ENCODE results near the gene RRAGC.
"Not testable (repeated sequence)": the region's sequence is repeated elsewhere in the genome, so short reads cannot be mapped to it uniquely, and the experiment has no call there.

RRAGC gene

GRCh38 chr1:38817267-38818174 lies 42.1 kb downstream of the RRAGC start:
- DNase-seq (ENCODE audit: low read depth in 2 of 2) = no peak

GRCh38 chr1:38815903-38816627 lies 43.5 kb downstream of the RRAGC start:
- DNase-seq (ENCODE audit: low read depth in 2 of 2) = no peak

GRCh38 chr1:38814984-38815464 lies 44.5 kb downstream of the RRAGC start:
- no peak for DNase-seq (ENCODE audit: low read depth in 2 of 2)

- no peak for DNase-seq (ENCODE audit: low read depth in 2 of 2)
These were observed 45.1 kb downstream of the RRAGC start for GRCh38 chr1:38814444-38814983.

DNA sequence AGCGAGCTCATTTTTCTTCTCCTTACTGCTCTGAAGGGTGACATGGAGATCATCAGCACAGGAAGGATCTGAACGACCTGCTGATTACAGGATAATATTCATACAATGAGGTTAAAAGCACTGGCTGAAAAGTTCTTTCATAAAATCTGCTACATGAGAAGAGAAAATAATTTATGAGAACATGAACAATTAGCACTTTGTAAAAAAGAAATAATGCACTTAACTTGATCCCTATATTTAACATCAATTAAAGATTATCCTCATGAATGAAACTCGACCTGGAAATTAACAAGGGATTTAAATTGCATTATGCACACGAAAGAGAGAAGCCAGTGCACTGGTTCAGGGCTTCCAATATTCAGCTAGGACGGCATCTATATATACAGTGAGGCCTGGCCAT lies 46.6 kb downstream of the RRAGC start:
- no peak for DNase-seq (ENCODE audit: low read depth in 2 of 2)

- DNase-seq (ENCODE audit: low read depth in 2 of 2) = not testable (repeated sequence)
These were observed 48.1 kb downstream of the RRAGC start for GRCh38 chr1:38811466-38811865.

GRCh38 chr1:38806090-38806489 lies 53.5 kb downstream of the RRAGC start:
- no peak for DNase-seq (ENCODE audit: low read depth in 2 of 2)

- DNase-seq (ENCODE audit: low read depth in 2 of 2) = no peak
These were observed 54.5 kb downstream of the RRAGC start for GRCh38 chr1:38805036-38805435.

GRCh38 chr1:38804062-38804886 lies 55.3 kb downstream of the RRAGC start:
- DNase-seq (ENCODE audit: low read depth in 2 of 2) = no peak

GRCh38 chr1:38803647-38804046 lies 55.9 kb downstream of the RRAGC start:
- no peak for DNase-seq (ENCODE audit: low read depth in 2 of 2)

DNA sequence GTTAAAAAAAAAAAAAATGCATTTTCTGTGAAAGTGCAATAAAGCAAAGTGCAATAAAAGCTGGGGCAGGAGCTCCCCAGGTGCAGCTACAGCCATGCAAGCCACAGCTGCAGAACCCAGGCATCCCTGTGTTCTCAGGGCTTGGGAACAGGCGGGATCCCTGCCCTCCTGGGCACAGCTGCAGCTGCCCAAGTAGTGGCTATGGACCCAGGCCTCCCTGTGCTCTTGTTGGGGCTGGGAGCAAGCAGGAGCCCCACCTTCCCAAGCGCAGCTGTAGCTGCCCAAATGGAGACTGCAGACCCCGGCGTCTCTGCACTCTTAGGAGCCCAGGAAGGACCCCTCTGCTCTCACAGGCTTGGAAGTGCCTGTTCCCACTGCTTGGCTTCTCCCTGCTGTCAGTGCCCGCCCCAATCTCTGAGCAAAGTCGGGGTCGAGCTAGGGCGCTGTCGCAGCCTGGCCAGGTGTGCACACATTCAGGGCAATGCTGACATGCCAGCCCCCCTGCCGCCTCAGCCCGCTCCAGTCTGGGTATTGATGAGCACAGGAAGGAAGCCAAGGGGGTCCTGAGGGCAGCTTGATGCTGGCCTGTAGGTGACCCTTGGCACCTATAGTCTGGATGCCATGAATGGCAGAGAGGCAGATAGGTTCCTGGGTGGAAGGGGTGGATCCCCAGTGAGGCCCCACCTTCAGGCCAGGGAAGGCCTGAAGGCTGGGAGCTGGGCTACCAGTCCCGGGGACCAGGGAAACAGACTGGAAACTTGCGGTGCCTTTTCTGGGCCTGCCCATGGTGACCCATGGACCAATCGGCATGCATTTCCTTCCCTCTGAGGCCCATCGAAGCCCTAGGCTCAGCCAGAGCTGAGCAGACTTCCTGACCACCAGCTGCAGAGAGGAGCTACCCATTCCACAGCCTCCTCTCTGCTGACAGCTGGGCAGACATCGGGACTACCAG lies 58.6 kb downstream of the RRAGC start:
- no peak for DNase-seq (ENCODE audit: low read depth in 2 of 2)

- DNase-seq (ENCODE audit: low read depth in 2 of 2) = no peak
These were observed 66.3 kb downstream of the RRAGC start for GRCh38 chr1:38793299-38793698.

DNA sequence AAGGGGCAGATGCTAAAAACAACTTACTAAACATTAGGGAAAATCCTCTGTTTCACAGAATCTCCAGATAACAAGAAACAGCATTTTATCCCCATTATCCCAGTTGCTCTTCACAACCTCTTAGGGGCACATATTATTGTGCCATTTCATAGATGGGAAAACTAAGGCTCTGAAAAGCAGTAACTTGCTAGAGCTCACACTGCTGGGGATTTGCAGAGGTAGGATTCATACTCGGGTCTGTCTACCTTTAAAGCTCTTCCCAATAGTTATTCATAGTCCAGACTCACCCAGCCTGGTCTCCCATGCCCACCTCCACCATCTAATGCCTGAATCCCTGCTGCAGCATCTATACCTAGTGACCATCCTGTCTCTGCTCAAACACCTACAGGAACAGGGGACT lies 67.7 kb downstream of the RRAGC start:
- DNase-seq (ENCODE audit: low read depth in 2 of 2) = no peak

DNA sequence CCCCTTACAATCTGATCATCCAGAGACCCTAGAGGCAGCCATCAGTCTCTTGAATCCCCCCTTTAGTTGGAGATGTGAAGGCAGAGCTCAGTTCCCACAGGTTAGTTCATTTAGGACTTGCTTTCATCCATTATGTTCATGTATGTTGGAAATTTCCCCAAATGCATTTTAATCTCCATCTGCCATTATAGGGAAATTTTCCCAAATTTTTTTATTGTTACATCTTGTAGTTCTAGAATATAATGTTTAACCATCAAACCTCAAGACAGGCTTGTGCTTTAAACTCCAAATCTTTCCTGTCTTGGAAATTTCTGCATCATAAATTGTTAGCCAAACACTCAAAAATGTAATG lies 68.4 kb downstream of the RRAGC start:
- no peak for DNase-seq (ENCODE audit: low read depth in 2 of 2)

- DNase-seq (ENCODE audit: low read depth in 2 of 2) = no peak
These were observed 69.0 kb downstream of the RRAGC start for GRCh38 chr1:38790422-38791163.

GRCh38 chr1:38789498-38790169 lies 69.9 kb downstream of the RRAGC start:
- no peak for DNase-seq (ENCODE audit: low read depth in 2 of 2)

DNA sequence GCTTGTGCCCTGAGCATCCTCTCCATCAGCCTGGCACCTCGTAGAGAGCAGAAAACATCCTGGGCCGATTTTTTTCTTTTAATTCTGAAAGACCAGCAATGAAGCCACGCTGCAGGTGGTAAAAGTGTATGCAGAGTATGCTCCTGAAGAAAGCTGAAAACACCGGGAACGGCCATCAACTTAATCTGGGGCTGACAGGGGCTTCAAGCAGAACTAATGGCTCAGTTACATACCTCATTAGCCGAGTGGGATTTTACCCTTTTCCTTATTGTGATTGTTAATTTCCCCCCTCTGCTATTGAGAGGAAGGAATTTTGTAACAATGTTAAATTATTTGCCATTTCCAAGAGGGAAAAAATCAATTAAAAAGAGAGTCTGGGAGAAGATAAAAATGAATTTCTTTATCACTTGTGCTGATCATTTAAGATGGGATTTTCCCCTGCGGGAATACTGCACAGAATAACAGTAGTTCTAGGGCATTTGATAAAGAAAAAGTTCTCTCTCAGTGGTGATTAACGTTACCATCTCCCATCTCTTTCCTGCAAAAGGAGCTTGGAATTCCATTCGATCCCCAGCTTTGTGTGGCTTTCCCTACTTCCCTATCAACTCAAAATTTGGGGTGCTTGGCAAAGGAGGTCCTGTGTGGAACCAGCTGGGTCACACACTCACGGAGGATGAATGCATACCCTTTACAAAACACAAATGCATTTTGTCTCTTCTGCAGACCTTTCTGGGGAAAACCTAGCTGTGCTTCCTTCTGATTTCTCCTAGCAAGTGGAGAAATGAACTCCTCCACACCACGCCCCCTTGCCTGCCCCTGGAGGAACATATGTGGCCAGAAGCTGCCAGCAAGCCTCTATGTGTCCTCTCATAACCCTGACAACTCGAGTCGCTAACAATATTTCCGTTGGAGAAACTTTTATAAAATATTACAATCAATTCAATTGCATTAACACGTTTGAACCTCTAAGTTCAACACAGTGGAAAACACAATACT lies 70.9 kb downstream of the RRAGC start:
- no peak for DNase-seq (ENCODE audit: low read depth in 2 of 2)

Measured in stimulated activated CD4-positive, alpha-beta T cell treated with anti-CD3 and anti-CD28 coated beads, Interleukin-1b, Interleukin-23, amount 100 ng/mL, for 4 hours (primary cell).